ENCODE data around the gene SEPTIN5.
"Not testable (repeated sequence)": the region's sequence is repeated elsewhere in the genome, so short reads cannot be mapped to it uniquely, and the experiment has no call there.

SEPTIN5 gene

DNA sequence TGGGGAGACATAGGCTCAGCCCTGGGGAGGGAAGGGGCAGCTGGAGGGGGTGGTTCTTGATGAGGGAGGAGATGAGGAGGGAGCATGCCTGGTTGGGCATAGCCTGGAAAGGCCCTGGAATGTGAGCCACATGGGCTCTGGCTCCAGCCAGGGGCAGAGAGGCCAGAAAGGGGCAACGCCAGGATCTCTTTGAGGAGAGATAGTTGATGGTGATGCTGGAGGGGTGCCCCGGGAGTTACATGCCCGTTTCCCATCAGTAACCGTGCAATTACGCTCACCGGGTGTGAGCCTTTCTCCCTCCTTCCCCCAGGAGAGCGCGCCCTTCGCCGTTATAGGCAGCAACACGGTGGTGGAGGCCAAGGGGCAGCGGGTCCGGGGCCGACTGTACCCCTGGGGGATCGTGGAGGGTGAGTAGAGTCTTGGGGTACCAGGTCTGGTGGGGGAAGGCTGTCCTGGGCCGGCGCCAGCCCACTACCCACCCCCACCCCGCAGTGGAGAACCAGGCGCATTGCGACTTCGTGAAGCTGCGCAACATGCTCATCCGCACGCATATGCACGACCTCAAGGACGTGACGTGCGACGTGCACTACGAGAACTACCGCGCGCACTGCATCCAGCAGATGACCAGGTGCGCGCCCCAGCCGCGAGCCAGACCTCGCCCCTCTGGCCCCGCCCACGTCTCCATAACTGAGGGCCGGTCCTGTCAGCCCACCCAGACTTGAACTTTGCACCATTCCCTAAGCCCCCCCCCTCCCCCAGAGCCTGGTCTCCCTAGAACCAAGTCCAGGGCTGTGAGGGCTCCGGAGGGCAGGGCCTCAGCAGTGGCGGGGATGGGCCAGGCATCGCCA is 7.3 kb downstream of the SEPTIN5 start:
- DNase-seq, result no peak

DNA sequence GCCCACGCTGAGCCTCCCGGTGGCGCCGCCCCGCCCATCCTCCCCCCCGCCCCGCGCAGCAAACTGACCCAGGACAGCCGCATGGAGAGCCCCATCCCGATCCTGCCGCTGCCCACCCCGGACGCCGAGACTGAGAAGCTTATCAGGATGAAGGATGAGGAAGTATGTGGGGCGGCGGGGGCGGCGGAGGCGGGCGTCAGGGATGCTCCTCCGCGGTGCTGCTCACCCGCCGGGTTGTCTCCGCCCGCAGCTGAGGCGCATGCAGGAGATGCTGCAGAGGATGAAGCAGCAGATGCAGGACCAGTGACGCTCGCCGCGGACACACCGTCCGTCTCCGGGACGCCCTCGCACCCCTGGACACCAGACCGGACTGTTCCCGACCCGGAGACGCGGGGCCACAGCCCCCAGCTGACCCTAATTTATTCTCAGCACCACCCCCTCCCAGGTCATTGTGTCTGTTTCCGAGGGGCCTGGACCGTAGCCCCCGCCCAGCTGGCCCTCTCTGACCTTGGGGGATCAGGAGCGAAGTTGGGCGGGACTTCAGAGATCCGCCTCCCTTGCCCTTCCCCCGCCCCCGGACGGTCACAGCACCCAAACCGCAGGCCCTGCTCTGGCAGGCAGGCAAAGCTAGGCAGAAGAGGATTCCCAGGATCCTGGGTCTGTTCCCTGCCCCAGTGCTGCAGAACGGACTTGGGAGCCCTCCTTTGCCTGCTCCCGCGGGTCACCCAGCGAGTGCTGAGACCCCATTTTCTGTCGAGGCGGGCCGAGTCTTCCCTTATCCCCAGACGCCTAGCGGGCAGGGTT is 8.1 kb downstream of the SEPTIN5 start:
- DNase-seq, result peak; percentile 29

DNA sequence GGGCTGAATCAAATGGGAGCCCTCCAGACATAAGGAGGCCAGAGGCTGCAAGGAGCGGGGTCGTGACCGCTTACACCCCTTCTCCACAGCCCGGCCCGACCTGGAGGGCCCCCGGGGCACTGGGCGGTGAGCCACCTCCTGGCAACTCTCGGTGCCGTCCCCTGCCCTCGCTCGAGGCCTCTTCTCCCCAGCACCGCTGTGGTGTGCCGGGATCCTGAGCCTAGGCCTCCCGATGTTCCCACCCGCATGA is 8.6 kb downstream of the SEPTIN5 start:
- DNase-seq, result no peak

DNA sequence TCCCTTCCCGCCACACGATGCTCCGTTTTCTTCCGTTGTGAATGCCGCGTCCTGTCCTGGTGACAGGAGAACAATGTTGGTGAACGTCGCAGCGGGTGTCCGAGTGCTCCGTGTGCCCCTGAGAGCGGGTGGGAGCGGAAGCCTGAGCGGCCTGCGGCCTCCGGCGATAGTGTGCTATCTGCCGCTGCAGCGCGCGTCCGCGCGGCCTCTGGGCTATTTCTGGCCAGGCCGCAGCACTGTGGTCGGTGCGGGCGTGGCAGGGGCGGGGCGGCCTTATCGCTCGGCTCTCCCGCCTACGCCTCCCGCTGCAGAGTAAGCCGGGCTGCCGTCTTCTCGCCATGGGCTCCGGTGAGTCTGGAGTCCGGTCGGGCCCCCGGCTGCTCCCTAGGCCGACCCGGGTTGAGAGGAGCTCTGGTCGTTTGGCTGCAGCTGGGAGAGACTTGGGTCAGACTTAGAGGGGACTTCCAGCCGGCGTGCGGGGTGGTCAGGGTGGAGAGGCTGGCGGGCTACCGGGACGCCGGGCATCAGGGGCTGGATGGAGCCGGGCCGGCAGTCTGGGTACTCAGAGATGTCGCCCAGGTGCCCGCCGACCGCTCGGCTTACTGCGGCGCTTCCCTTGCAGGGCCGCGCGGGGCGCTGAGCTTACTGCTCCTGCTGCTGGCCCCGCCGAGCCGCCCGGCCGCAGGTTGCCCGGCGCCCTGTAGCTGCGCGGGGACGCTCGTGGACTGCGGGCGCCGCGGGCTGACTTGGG is 9.1 kb downstream of the SEPTIN5 start, which contains the start of gene GP1BB:
Gene GP1BB (plus strand): TSS at position 308 of the 751 bp plus-strand sequence. CDS start 31 bp downstream, at position 339.
- DNase-seq, result peak; percentile 22

DNA sequence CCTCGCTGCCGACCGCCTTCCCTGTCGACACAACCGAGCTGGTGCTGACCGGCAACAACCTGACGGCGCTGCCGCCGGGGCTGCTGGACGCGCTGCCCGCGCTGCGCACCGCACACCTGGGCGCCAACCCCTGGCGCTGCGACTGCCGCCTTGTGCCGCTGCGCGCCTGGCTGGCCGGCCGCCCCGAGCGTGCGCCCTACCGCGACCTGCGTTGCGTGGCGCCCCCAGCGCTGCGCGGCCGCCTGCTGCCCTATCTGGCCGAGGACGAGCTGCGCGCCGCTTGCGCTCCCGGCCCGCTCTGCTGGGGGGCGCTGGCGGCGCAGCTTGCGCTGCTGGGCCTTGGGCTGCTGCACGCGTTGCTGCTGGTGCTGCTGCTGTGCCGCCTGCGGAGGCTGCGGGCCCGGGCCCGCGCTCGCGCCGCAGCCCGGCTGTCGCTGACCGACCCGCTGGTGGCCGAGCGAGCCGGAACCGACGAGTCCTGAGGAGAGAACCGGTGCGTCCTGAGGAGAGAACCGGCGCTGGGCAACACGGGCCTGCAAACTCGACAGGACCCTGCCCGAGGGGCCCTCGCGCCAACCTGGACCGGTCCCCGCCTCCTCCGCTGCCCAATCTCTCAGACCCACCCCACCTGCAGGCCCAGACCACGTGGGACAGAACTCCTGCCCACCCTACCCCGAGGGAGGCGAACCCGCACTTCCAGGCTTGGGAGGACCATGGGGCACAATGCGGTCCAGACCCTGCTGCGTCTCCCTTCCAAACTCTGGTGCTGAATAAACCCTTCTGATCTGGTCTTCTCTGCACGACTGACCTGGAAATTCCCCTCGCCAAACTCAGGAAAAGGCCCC is 9.9 kb downstream of the SEPTIN5 start:
- DNase-seq, result no peak

DNA sequence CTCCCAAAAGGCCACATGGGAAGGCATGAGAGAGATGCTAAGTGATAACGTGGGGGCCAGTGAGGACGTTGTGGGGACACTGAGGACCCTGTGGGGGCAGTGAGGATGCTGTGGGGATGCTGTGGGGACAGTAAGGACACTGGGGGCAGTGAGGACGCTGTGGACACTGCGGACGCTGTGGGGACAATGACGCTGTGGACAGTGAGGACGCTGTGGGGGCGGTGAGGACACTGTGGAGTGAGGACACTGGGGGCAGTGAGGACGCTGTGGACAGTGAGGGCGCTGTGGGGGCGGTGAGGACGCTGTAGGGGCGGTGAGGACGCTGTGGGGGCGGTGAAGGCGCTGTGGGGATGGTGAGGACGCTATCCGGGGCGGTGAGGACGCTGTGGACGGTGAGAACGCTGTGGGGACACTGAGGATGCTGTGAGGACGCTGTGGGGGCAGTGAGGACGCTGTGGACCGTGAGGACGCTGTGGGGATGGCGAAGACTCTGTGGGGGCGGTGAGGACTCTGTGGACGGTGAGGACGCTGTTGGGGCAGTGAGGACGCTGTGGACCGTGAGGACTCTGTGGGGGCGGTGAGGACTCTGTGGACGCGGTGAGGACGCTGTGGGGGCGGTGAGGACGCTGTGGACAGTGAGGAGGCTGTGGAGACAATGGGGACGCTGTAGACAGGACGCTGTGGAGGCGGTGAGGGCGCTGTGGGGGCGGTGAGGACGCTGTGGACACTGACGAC is 10.8 kb downstream of the SEPTIN5 start:
- no peak for DNase-seq

DNA sequence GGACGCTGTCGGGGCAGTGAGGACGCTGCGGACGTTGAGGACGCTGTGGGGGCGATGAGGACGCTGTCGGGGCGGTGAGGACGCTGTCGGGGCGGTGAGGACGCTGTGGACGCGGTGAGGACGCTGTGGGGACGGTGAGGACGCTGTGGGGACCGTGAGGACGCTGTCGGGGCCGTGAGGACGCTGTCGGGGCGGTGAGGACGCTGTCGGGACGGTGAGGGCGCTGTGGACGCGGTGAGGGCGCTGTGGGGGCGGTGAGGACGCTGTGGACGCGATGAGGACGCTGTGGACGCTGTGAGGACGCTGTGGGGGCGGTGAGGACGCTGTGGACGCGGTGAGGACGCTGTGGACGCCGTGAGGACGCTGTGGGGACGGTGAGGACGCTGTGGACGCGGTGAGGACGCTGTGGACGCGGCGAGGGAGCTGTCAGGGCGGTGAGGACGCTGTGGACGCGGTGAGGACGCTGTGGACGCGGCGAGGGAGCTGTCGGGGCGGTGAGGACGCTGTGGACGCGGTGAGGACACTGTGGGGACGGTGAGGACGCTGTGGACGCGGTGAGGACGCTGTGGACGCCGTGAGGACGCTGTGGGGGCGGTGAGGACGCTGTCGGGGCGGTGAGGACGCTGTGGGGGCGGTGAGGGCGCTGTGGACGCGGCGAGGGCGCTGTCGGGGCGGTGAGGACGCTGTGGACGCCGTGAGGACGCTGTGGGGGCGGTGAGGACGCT is 11.9 kb downstream of the SEPTIN5 start:
- DNase-seq, result not testable (repeated sequence)

DNA sequence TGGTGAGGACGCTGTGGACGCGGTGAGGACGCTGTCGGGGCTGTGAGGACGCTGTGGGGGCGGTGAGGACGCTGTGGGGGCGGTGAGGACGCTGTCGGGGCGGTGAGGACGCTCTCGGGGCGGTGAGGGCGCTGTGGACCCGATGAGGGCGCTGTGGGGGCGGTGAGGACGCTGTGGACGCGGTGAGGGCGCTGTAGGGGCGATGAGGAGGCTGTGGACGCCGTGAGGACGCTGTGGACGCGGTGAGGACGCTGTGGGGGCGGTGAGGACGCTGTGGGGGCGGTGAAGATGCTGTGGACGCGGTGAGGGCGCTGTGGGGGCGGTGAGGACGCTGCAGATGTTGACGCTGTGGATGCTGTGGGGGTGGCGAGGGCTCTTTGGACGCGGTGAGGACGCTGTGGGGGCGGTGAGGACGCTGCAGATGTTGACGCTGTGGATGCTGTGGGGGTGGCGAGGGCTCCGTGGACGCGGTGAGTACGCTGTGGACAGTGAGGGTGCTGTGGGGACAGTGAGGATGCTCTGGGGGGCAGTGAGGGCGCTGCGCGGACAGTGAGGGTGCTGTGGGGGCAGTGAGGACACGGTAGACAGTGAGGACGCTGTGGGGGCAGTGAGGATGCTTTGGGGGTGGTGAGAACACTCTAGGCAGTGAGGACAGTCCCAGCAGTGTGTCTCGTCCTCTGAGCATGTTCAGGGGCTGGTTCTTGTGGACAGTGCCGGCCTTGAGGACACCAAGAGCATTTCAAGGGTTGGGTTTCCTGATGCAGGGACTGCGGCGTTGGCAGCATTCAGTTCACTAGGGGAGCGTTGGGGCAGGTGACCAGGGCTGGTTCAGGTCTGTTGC is 13.2 kb downstream of the SEPTIN5 start:
- no peak for DNase-seq

DNA sequence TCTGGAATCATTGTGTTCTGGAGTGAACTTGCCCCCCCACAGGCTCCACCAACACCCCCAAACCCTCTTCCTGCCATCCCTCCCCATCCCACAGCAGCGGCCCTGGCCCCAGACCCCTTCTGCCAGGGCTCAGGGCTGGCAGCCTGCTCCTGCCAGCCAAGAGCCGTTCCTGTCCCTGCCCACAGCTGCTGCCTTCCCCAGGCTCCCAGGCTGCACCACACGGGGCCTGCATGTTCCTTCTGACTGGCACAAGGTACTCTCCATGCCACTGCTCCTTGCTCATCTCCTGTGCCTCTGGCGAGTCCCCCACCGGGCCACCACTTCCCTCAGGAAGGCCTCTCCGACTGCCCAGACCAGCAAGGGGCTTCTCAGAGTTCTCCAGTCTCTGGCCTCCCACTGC is 14.0 kb downstream of the SEPTIN5 start:
- no peak for DNase-seq

DNA sequence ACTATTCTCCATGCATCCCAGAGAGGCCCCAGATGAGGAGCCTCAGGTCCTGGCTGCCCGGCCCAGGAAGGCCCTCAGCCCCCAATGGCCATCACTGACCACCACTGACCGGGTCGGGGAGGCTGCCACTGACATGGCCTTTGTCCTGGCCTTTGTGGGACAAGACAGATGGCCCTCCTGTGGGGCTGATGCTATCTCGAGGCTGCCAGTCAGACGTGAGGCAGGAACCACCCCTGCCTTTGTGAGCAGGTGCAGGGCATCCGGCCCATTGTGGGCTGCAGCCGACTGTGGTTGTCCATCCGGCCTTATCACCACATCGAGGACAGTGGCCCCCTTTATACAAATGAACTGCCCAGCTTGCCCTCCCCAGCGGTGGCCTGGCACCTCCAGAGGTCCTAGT is 14.5 kb downstream of the SEPTIN5 start:
- no peak for DNase-seq

DNA sequence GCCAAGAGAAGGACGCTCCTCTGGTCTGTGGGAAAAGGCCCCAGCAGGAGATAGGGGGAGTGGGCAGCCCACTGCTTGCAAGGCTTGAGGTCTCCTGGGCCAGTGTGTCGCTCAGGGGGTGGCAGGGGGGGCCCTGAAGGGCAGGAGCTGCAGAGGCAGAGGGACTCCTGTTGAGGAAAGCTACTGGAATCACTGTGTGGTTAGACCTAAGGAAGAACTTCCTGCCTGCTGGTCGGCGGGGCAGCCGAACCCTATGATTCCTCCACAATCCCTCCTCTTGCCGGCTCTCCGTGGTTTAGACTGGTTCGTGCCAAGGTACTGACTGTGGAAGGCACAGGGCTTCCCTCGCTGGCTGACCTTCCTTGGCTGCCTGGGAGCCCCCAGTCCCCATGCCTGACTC is 15.2 kb downstream of the SEPTIN5 start:
- no peak for DNase-seq

DNA sequence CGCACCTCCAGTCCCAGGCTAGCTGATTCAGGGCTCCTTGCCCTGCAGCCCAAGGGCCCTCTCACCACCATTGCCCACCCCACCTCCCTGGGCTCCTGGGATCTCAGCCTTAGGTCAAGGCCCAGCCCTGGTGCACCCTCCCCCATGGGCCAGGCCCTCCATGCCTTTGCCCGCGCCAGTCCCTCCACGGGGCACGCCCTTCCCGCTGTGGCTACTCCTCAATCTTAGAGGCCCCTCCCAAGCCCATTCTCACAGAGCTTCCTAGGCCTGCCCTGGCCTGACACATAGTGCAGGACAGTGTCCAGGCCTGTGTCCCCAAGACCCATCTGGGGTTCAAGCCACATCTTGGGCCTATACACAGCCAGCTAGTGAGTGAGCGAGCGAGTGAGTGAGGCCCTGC is 15.9 kb downstream of the SEPTIN5 start:
- no peak for DNase-seq

DNA sequence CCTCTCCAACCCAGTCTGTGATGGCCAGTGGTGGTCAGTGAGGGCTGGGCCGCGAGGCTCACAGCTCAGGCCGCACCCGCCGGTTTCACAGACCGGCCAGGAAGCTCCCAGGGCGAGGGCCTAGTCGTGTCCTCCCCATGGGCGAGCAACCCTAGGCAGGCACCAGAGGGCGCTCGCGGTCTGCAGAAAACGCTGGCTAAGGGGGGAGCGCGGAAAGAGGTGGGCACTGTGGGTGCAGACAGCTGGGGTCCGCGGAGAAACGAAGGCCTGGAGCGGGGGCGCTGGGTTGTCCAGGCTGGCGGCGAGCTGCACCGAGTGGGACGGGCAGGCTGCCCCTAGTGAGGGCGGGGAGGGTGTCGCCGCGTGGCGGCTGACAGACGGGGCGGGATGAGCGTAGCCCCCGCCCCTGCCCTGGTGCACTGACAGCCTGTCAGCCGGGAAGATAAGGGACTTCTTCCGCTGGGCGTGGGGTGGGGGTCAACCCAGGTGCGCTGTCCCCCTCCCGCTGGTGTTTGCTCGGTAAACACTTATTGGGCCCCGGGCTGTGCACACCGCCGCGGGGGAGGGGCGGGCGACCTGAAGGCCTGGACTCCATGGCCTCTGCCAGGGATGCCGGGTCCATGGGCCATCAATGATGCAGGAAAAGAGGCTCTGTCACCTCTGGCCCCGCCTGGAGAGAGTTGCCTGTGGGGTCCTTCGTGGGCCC is 16.5 kb downstream of the SEPTIN5 start:
- peak; percentile 36 for DNase-seq

DNA sequence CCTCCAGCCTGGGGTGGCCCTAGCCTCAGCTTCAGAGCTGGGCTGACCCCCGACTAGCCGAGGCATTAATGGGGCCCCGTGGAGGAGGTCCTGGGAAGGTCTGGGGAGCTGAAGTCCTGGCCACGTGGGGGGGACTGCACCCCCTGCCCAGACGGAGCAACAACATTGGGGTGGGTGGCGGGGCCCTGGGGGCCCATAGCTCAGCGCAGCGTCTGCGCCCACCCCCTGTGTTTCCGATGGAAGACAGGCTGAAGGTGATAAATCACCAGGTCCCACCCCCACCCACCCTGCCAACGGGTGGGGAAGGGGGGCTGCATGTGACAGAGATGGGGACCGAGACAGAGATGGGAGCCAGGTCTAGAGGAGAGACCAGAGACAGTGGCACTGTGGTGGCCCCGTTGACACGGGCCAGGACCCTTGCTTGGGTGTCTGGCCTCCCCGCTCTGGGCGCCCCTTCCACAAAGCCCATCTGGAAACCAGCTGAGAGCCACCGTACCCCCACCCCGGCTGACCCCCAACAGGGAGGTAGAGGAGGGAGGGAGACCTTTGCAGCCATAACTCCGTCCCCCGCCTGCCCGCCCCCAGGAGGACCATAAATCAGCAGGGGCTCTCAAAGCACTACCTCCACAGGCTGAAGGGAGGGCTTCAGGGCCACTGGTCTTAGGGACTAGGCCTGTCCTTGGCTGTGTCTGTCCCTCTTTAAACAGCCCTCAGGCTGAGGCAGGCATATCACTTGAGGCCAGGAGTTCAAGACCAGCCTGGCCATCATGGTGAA is 17.2 kb downstream of the SEPTIN5 start:
- DNase-seq, result no peak

DNA sequence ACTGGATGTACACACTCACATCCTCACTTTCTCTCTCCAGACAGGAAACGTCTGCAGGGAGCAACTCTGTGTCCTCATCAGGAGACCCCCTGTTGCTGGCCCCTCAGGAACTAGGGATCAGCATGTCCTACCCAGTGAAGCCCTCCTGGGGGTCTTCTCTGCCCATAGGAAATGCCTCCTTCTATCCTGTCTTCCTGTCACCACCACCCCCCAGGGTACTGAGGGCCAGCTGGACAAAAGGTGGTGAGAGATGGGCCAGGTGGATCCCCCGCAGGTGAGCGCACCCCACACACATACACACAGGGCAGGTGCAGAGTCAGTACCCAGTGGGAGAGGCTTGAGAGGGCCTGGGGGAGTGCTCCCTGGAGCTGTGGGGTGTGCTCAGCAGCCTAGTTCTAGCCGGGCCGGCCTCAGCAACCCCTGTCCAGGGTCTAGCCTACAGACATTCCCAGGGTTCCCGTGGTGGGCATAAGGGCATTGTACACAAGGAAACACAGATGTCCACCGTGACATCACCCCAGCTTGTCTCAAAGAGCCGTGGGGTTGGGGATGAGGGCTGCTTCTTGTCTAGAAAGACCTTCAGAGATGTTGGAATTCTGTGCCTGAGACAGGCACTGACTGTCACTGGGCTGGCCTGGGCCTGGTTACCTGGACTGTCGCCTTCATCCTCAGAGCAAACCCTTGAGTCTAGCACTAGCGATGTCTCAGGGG is 18.3 kb downstream of the SEPTIN5 start:
- no peak for DNase-seq

DNA sequence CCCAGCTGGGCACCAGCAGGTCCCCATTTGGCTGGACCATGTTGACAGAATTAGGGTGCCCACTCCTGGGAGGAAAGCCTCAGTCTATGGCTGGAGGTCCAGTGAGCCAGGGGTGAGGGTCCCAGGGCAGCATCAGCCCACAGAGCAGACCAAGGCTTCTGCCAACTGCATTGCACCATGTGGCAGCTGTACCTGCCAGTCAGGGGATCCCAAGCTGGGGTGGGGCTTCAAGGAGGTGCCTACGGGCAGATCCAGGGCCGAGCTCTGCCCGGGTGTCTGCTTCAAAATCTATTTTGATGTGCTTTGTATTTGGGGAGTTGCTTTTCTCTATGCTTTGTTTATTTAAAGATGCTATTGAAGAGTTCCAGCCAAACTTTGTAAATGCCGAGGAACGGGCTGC is 19.5 kb downstream of the SEPTIN5 start:
- no peak for DNase-seq

DNA sequence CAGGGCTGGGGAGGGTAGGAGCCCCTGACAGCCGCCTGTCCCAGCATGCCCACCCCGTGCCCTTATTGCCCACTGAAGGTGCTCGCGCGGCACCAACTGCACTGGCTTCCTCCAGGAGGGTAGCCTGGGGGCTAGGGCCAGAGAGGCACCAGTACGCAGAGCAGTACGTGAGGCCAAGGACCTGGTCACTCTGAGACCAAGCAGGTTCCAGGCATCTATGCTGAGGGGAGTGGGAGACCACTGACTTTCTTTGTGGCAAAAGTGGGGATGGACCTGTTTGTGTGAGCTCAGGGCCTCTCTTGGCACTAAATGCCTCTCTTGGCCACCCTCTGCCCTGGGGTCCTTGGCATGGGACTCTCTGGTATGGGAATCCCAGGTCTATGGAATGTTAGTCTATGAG is 19.9 kb downstream of the SEPTIN5 start:
- DNase-seq, result no peak

DNA sequence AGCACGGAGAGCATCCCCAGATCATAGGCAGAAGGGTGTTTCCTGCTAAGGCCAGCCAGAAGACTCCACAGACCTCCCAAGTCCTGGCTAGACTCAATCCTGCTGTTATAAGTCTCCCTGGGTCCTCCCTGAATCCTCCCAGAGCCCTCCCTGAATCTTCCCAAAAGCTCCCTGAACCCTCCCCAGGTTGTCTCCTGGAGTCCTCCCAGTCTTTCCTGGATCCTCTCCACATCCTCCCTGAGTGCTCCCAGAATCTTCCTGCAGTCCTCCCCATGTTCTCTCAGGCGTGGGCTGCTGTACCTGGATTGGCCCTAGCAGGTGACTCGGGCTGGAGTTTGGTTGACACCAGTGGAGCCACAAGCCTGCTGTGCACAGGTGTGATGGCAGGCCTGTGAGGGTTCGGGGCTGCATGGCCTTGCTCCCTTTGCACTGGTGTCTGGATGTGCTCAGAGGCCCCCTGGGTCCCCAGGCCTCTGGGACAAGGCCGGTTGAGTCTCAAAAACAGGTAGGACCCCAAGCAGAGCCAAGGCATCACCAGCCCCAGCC is 20.6 kb downstream of the SEPTIN5 start:
- no peak for DNase-seq

All from MV-4-11 (cell line).